HepG2 (cell line): Measurements from ENCODE around the gene SOX9. TPM values are rescaled to one million over a fixed set of nuclear protein-coding genes. Genes with fewer than 3 reads are reported as not detected.

Experiments
- BHLHE40 ChIP-seq: IDR thresholded peaks from 2 replicates; pipeline ENCODE4 v1.6.1; 2011; ENCODE audit warnings: low read length, improper control_type of control experiment
- CHCHD3 ChIP-seq: sonication (generic); formaldehyde crosslinking; IDR thresholded peaks from 2 replicates; pipeline ENCODE4 v1.8.0; 2022; ENCODE audit warnings: mild to moderate bottlenecking, missing genetic modification reagents, moderate library complexity
- EEA1 ChIP-seq: sonication (generic); formaldehyde crosslinking; IDR thresholded peaks from 2 replicates; pipeline ENCODE4 v1.5.1; 2020; ENCODE audit warnings: mild to moderate bottlenecking, missing genetic modification reagents, borderline replicate concordance
- KLF15 ChIP-seq: sonication (generic); formaldehyde crosslinking; IDR thresholded peaks from 2 replicates; pipeline ENCODE4 v1.8.1; 2023; ENCODE audit warnings: borderline replicate concordance, mild to moderate bottlenecking, inconsistent platforms, missing genetic modification reagents, mixed read lengths
- MLLT10 ChIP-seq: sonication (generic); formaldehyde crosslinking; IDR thresholded peaks from 2 replicates; pipeline ENCODE4 v1.4.0; 2020; ENCODE audit warnings: missing genetic modification reagents
- MLX ChIP-seq: IDR thresholded peaks from 2 replicates; pipeline ENCODE4 v1.6.1; 2016
- NFIC ChIP-seq: IDR thresholded peaks from 2 replicates; pipeline ENCODE4 v1.6.1; 2012; ENCODE audit warnings: mild to moderate bottlenecking, low read length, inconsistent platforms
- PAWR ChIP-seq: sonication (generic); formaldehyde crosslinking; IDR thresholded peaks from 2 replicates; pipeline ENCODE4 v1.4.0; 2020; ENCODE audit warnings: missing genetic modification reagents, mild to moderate bottlenecking, borderline replicate concordance
- POLR2G ChIP-seq: fragments of 200-400 bp; formaldehyde crosslinking; IDR thresholded peaks from 2 replicates; pipeline ENCODE4 v1.6.1; 2018; ENCODE audit warnings: mild to moderate bottlenecking, low read depth, low read length, moderate library complexity
- SMYD3 ChIP-seq: sonication (generic); formaldehyde crosslinking; IDR thresholded peaks from 2 replicates; pipeline ENCODE4 v1.8.1; 2023; ENCODE audit warnings: mild to moderate bottlenecking, missing genetic modification reagents
- SRSF1 ChIP-seq: fragments of 200-400 bp; formaldehyde crosslinking; optimal IDR thresholded peaks from 2 replicates; pipeline ENCODE3; 2017; ENCODE audit warnings: mild to moderate bottlenecking, low read depth, low read length, moderate library complexity
- TFE3 ChIP-seq: IDR thresholded peaks from 2 replicates; pipeline ENCODE4 v1.6.1; 2016
- TRIM24 ChIP-seq: sonication (generic); formaldehyde crosslinking; IDR thresholded peaks from 2 replicates; pipeline ENCODE4 v1.8.0; 2022; ENCODE audit warnings: mild to moderate bottlenecking, missing genetic modification reagents
- ZBTB46 ChIP-seq: sonication (generic); formaldehyde crosslinking; IDR thresholded peaks from 2 replicates; pipeline ENCODE4 v1.4.0; 2020; ENCODE audit warnings: mild to moderate bottlenecking, missing genetic modification reagents, borderline replicate concordance
- ZKSCAN1 ChIP-seq: fragments of 150-350 bp; IDR thresholded peaks from 2 replicates; pipeline ENCODE4 v1.6.1; 2014; ENCODE audit warnings: low read length
- ZNF225 ChIP-seq: sonication (generic); formaldehyde crosslinking; IDR thresholded peaks from 2 replicates; pipeline ENCODE4 v1.4.0; 2020; ENCODE audit warnings: mild to moderate bottlenecking, missing genetic modification reagents
- ZNF296 ChIP-seq: sonication (generic); formaldehyde crosslinking; conservative IDR thresholded peaks from 2 replicates; pipeline ENCODE4 v1.5.0; 2020; ENCODE audit warnings: mild to moderate bottlenecking, missing genetic modification reagents
- ZNF441 ChIP-seq: sonication (generic); formaldehyde crosslinking; IDR thresholded peaks from 2 replicates; pipeline ENCODE4 v1.7.0; 2021; ENCODE audit warnings: missing genetic modification reagents, borderline replicate concordance
- ZNF543 ChIP-seq: sonication (generic); formaldehyde crosslinking; IDR thresholded peaks from 2 replicates; pipeline ENCODE4 v1.4.0; 2020; ENCODE audit warnings: mild to moderate bottlenecking, missing genetic modification reagents
- ZNF781 ChIP-seq: sonication (generic); formaldehyde crosslinking; IDR thresholded peaks from 2 replicates; pipeline ENCODE4 v1.5.1; 2020; ENCODE audit warnings: borderline replicate concordance, mild to moderate bottlenecking, missing genetic modification reagents; ENCODE audit errors: not compliant biosample characterization
- ZUFSP ChIP-seq: sonication (generic); formaldehyde crosslinking; IDR thresholded peaks from 2 replicates; pipeline ENCODE4 v1.9.0; 2021; ENCODE audit warnings: missing genetic modification reagents, mild to moderate bottlenecking, borderline replicate concordance
- polyA plus RNA-seq, 8 experiments: library from polyadenylated mRNA; depleted of rRNA in 3 of 8; stranded (reverse) in 7 of 8; unstranded in 1 of 8; fragments of >200 nt; fragmentation: Illumina TruSeq in 4 of 8; extraction: Trizol in 4 of 8; gene quantifications; 2 replicates each; pipeline versions ENCODE4 v1.2.1 to v1.2.3, GENCODE V29; 2011 to 2016; ENCODE audit warnings: low read depth in 4 of 8, missing spikeins in 1 of 8, mixed read lengths in 1 of 8; ENCODE audit not compliant: insufficient read depth in 1 of 8
- total RNA-seq, 5 experiments: library from RNA; depleted of rRNA; stranded (reverse); fragments of >200 nt; fragmentation: Illumina TruSeq; extraction: Trizol; gene quantifications; 2 replicates each; pipeline ENCODE4 v1.2.3, GENCODE V29; 2016; ENCODE audit warnings: low read depth in 1 of 5

Gene SOX9
- total and polyA plus RNA-seq, 2 of the 13 experiments (the other 11 are each of a cell fraction or from before 2014, with no cell fraction given): 16.1 to 27.6 TPM

- TF ChIP-seq ZUFSP (no peak), SMYD3 (CRISPR knock-in tag) (no peak), ZNF296 (CRISPR knock-in tag) (0 out of 2 replicates have a peak, but pooled peaks have one; percentile 33), MLX (no peak), ZNF781 (no peak), CHCHD3 (CRISPR knock-in tag) (no peak), POLR2G (peak; percentile 64; the same call in 1 of the 2 replicates), TRIM24 (CRISPR knock-in tag) (no peak), MLLT10 (CRISPR knock-in tag) (no peak), NFIC (no peak), EEA1 (no peak), ZBTB46 (CRISPR knock-in tag) (0 out of 2 replicates have a peak, but pooled peaks have one; percentile 62), ZNF543 (CRISPR knock-in tag) (peak; percentile 45), SRSF1 (peak; percentile 69), KLF15 (no peak; the same call in 1 of the 2 replicates), TFE3 (CRISPR knock-in tag) (0 out of 2 replicates have a peak, but pooled peaks have one; percentile 30), PAWR (CRISPR knock-in tag) (0 out of 2 replicates have a peak, but pooled peaks have one; percentile 43), ZNF225 (CRISPR knock-in tag) (peak; percentile 94), BHLHE40 (no peak), ZKSCAN1 (no peak), ZNF441 (CRISPR knock-in tag) (peak; percentile 67; the same call in 1 of the 2 replicates)
Observed at GRCh38 chr17:72119873-72120641, 763 bp upstream of the SOX9 start (continued).
